ENCODE results near the gene BRSK2. TPM values are rescaled to one million over a fixed set of nuclear protein-coding genes. Genes with fewer than 3 reads are reported as not detected.
A peak's percentile ranks its signal among the peaks of the same experiment; 100 is the strongest.
"Not testable (repeated sequence)": the region's sequence is repeated elsewhere in the genome, so short reads cannot be mapped to it uniquely, and the experiment has no call there.

Gene BRSK2
- total RNA-seq, 1 experiment from 2014 or later = 32.2 TPM

- intact Hi-C loops (cut with micrococcal nuclease; ENCODE audit: unreplicated experiment) = no loop called here
- H3K27ac ChIP-seq (ENCODE audit: low read length) = no peak overlapping the region
- no peaks in the 10 kb centered on the region for H3K36me3 ChIP-seq (ENCODE audit: control insufficient read depth, insufficient read depth, low read length)
- H3K27me3 ChIP-seq (ENCODE audit: control insufficient read depth, insufficient read depth, low read length) = no peaks in the 10 kb centered on the region
- in situ Hi-C loops (cut with HindIII; ENCODE audit: low pct_unique_long_range_greater_than_20kb, low sequenced_read_pairs) = no loop called here
- POLR2A ChIA-PET = no interaction called here
- no peak overlapping the region for H3K4me3 ChIP-seq (ENCODE audit: low read depth in 2 of 2, low read length in 2 of 2)
- H3K9me3 ChIP-seq (ENCODE audit: control insufficient read depth, insufficient read depth, low read depth, low read length) = peaks cover 36% of the 10 kb centered on the region
- no TSS peak for BruUV-seq (replicated peaks)
- H3K4me1 ChIP-seq (ENCODE audit: control insufficient read depth, insufficient read depth, low read length) = no peaks in the 10 kb centered on the region
- TF ChIP-seq REST (IDR thresholded peaks at IDR 0.05; ENCODE audit: insufficient read depth in 1 of 2, low read depth in 2 of 2, low read length in 1 of 2) = no peak
- TF ChIP-seq TCF7L2 (IDR thresholded peaks at IDR 0.05; ENCODE audit: low read depth, low read length) = no peak
- no peak for TF ChIP-seq POLR2AphosphoS5 (IDR thresholded peaks at IDR 0.05; ENCODE audit: low read depth, low read length)
- TF ChIP-seq CTCF (IDR thresholded peaks at IDR 0.05) = no peak
- TF ChIP-seq SIN3A (IDR thresholded peaks at IDR 0.05; ENCODE audit: borderline replicate concordance, insufficient read depth, low read depth, low read length) = no peak
- no peak for ATAC-seq
- CTCF ChIA-PET = no interaction called here
- DNase-seq (ENCODE audit: low read depth, low spot score) = no peak
These were observed 25.9 kb downstream of the BRSK2 start for GRCh38 chr11:1415631-1416030.

GRCh38 chr11:1418192-1418795, 28.6 kb downstream of the BRSK2 start:
- in situ Hi-C loops (cut with HindIII; ENCODE audit: low pct_unique_long_range_greater_than_20kb, low sequenced_read_pairs); H3K27ac ChIP-seq (ENCODE audit: low read length); BruUV-seq (replicated peaks); CTCF ChIA-PET; H3K4me1 ChIP-seq (ENCODE audit: control insufficient read depth, insufficient read depth, low read length); H3K27me3 ChIP-seq (ENCODE audit: control insufficient read depth, insufficient read depth, low read length); H3K36me3 ChIP-seq (ENCODE audit: control insufficient read depth, insufficient read depth, low read length); DNase-seq (ENCODE audit: low read depth, low spot score); intact Hi-C loops (cut with micrococcal nuclease; ENCODE audit: unreplicated experiment); H3K4me3 ChIP-seq (ENCODE audit: low read depth in 2 of 2, low read length in 2 of 2); ATAC-seq; POLR2A ChIA-PET: not testable (repeated sequence)
- peaks cover 36% of the 10 kb centered on the region for H3K9me3 ChIP-seq (ENCODE audit: control insufficient read depth, insufficient read depth, low read depth, low read length)

- TF ChIP-seq CTCF (IDR thresholded peaks at IDR 0.05) = no peak
- no peak for TF ChIP-seq TCF7L2 (IDR thresholded peaks at IDR 0.05; ENCODE audit: low read depth, low read length)
- TF ChIP-seq REST (IDR thresholded peaks at IDR 0.05; ENCODE audit: insufficient read depth in 1 of 2, low read depth in 2 of 2, low read length in 1 of 2) = 0 out of 4 replicates have a peak, but pooled peaks of 1 of the 2 experiments have one; percentile 31
- H3K9me3 ChIP-seq (ENCODE audit: control insufficient read depth, insufficient read depth, low read depth, low read length) = peaks cover 32% of the 10 kb centered on the region
- POLR2A ChIA-PET = interaction anchor here (0.6 kb wide), 1 partner anchor 110 kb away, joined by 3 read pairs; the partner anchor contains the start of gene TOLLIP
- H3K36me3 ChIP-seq (ENCODE audit: control insufficient read depth, insufficient read depth, low read length) = no peaks in the 10 kb centered on the region
- in situ Hi-C loops (cut with HindIII; ENCODE audit: low pct_unique_long_range_greater_than_20kb, low sequenced_read_pairs) = no loop called here
- peaks cover 19% of the 10 kb centered on the region for H3K4me1 ChIP-seq (ENCODE audit: control insufficient read depth, insufficient read depth, low read length)
- intact Hi-C loops (cut with micrococcal nuclease; ENCODE audit: unreplicated experiment) = no loop called here
- no peak for DNase-seq (ENCODE audit: low read depth, low spot score)
- ATAC-seq = no peak
- H3K4me3 ChIP-seq (ENCODE audit: low read depth in 2 of 2, low read length in 2 of 2) = no peak overlapping the region
- H3K27ac ChIP-seq (ENCODE audit: low read length) = no peak overlapping the region
- no peaks in the 10 kb centered on the region for H3K27me3 ChIP-seq (ENCODE audit: control insufficient read depth, insufficient read depth, low read length)
- BruUV-seq (replicated peaks) = no TSS peak
- CTCF ChIA-PET = no interaction called here
These were observed 30.1 kb downstream of the BRSK2 start for GRCh38 chr11:1419811-1420210.
